ENCODE measurements around the gene CD6.

Gene CD6

DNA sequence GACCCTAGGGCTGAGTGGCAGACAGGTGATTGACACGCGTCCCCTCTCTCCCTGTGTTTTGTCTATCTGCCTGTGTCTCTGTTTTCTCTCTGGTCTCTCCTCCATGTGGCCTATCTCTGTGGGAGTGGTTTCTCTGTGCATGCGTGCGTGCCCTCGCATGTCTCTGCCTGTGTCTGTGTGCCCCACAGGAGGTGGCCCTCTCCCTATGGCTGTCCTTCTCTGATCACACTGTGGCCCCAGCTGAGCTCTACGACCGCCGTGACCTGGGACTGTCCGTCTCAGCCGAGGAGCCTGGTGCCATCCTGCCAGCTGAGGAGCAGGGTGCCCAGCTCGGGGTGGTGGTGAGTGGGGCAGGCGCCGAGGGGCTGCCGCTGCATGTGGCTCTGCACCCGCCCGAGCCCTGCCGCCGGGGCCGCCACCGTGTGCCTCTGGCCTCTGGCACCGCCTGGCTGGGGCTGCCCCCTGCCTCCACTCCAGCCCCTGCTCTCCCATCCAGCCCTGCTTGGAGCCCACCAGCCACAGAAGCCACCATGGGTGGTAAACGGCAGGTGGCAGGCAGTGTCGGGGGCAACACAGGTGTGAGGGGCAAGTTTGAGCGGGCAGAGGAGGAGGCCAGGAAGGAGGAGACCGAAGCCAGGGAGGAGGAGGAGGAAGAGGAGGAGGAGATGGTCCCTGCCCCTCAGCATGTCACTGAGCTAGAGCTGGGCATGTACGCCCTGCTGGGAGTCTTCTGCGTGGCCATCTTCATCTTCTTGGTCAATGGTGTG is 35.6 kb upstream of the CD6 start:
- DNase-seq: no peak

DNA sequence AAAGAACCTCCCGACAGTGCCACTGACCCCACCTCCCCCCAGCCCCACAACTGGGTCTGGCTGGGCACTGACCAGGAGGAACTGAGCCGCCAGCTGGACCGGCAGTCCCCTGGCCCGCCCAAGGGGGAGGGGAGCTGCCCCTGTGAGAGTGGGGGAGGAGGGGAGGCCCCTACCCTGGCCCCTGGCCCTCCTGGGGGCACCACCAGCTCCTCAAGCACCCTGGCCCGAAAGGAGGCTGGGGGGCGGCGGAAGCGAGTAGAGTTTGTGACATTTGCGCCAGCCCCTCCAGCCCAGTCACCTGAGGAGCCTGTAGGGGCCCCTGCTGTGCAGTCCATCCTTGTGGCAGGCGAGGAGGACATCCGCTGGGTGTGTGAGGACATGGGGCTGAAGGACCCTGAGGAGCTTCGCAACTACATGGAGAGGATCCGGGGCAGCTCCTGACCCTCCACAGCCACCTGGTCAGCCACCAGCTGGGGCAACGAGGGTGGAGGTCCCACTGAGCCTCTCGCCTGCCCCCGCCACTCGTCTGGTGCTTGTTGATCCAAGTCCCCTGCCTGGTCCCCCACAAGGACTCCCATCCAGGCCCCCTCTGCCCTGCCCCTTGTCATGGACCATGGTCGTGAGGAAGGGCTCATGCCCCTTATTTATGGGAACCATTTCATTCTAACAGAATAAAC is 34.9 kb upstream of the CD6 start:
- no peak for DNase-seq

DNA sequence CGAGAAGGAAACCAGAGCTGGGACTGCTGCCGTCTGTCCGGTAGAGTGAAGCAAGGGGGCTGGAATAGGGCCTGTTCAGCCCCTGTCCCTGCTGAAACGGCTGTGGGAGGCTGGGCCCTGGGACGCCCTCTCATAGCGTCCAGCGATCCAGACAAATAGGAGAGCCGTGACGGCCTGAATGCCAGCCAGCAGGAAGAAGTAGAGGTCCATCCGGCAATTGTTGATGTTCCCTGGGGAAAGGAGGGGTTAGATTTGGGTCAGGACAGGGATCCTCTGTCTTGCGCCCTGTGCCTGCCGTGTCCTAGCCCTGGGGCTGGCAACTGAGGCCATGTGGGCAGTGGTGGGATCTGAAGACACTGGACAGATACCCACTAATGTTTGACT is 34.3 kb upstream of the CD6 start:
- DNase-seq: no peak

DNA sequence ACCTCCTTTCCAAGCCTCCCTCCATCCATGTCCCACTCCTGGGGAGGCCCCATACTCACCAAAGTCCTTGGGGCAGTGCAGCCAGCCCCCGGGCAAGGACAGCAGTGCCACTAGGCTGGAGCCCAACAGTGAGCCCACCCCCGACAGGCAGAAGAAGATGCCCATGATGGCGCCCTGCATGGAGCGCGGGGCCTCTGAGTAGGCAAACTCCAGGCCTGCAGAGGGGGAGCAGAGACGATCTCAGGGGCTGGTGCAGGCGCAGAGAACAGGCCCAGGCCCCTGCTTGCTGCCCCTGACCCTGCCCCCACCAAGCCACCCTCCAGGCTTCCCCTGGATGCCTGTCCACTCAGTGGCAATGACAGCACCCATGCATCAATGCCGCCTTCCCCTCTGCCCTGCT is 33.7 kb upstream of the CD6 start:
- no peak for DNase-seq

DNA sequence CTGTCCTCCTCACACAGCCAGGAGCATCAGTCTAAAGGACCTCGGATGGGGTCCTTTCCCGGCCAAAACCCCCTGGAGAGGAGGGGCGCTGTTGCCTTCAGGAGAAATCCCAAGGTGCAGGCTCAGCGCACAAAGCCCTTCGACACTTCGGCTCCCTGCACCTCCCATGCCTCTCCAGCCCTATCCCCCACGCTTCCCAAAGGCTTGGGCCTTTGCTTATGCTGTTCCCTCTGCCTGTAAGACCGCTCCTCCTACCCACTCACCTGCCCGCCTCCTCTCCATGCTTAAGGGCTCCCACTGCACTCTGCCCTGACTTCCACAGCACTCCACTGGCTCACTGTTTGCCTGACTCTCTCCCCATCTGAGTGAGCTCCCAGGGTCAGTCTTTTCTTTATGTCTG is 33.0 kb upstream of the CD6 start:
- no peak for DNase-seq

DNA sequence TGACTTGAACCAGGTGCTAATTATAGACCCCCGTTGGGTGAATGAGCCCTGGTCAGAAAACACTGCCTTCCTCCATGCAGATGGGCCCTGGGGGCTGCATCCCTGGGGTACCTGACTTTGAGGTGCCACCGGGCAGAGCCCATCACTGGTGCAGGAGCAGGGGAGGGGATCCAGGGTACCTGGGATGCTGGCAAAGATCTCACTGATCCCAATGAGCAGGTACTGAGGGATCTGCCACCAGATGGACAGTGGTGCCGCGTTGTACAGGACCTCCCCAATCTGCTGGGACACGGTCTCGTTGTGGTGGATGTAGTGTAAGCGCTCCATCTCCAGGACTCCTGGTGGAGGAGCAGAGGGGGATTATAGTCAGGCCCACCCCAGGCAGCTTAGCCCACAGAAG is 32.2 kb upstream of the CD6 start:
- no peak for DNase-seq

DNA sequence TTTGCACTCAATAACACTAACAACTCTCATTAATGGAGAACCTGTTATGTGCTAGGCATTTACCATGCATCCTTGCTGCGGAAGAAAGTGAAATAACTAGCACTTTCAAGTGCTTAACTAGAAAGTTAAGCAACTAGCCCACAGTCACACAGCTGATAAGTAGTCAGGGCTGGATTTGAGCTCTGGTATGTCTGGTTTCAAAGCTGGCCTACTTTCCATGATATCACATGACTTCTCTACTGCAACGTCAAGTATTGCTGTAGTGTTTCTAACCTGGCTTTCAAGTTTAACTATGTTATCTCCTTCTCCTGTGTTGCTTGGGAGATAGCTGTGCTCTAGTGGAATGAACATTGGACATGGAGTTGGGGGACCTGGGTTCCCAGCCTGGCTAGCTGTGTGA is 31.6 kb upstream of the CD6 start:
- DNase-seq: no peak

DNA sequence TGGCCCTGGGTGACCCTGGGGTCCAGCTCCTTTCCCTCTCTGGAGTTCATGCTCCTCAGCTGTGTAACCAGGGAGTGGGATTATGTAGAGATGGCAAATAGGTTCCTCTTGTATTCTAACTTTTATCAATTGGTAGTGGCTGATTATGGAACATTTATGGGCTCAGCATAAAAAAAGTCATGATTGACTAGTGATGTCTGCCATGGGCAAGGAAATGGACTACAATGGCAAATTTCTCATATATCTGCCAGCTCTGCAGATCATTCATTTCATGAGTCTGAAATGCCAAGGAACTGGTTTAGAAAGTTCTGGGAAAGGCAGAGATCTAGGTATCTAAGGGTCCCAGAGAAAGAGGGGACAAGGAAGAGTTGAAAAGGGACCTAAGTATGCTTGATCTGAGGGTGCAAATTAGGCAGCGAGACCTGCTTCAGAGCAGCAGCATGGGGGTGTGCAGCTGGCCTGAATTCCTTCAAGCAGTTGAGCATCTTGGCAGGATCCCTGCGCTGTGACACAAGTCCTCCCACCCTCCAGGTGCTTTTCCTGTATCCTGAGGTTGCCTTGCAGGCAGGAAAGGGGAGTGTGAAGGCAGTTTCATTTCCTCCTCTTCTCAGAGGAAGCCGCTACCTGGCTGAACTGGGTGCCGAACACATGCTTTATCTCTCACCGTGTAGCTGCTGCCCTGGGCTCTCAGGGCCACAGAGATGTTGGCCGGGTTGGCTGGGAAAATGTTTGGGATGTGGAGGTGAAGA is 29.9 kb upstream of the CD6 start:
- DNase-seq: no peak

DNA sequence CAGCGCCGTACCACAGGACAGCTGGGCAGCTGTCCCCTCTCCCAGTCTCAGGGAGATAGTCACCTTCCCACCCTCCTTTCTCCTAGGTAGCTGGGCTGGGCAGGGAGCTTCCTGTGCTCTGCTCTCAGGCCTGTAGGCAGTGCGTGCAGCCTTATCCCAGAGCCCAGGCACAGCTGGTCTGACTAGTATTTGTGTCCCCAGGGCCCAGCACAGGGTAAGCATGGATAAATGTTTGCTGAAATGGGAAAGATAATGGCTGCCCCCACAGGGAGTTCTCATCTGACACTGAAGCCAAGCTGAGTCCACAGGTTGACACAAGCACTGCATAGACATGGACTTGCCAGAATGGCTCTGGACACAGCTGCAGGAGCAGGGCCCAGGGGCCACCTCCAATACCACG is 29.3 kb upstream of the CD6 start:
- no peak for DNase-seq

DNA sequence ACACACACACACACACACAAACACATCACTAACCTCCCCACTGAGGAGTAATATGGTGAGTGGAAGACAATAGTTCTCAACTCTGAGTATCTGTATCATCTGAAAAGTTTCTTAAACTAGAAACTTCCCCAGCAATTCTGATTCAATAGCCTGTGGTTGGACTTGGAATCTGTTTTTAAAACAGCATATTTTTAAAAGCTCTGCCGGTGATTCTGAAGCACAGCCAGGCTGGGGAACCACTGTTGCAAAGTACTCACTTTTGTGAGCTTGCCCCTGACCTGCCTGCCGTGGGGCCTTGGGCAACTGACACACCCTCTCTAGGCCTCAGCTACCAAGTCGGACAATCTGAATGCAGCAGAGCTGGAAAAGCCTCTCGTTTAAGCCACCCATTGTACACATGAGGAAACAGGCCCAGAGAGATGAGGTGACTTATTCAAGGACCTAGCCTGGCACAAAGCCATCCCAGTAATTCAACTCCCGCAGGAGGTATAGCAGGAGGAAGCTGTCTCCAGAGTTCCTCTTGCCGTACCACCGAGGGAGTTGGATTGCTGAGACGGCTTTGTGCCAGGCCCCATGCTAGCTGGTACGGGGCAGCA is 28.4 kb upstream of the CD6 start:
- DNase-seq: no peak

DNA sequence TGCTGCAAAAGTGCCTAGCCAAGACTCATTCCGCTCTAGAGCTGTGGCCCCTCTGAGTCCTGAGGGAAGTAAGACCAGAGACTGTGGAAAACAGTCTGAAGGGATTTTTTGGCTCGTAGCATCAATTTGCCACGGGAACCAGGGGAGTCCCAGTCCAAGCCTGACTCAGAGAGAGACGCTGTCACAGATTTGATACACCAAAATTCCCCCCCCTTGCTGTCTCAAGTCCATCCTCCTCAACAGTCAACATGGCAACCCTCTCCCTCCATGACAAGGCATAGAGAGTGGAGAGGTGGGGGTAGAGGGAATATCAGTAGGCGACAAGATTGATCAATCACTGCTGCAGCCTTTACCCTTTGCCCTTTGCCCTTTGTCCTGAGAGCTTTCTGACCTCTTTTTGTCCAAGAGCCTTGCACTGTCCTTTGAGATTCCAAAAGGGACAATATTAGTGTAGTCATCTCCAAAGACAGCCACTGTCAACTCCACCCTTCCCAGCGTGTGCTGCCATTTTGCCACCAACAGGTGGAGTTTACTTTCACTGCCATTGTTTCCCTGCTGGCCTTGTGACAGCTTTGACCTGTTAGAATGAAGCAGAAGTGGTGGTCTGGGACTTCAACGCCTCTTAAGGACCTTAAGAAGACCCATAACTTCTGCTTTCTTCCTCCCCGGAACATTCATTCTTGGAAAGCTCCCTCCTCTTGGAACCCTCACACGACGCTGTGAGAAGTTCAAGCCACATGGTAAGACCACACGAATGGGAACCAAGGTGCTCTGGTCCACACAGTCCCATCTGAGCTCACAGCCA is 26.8 kb upstream of the CD6 start:
- no peak for DNase-seq

DNA sequence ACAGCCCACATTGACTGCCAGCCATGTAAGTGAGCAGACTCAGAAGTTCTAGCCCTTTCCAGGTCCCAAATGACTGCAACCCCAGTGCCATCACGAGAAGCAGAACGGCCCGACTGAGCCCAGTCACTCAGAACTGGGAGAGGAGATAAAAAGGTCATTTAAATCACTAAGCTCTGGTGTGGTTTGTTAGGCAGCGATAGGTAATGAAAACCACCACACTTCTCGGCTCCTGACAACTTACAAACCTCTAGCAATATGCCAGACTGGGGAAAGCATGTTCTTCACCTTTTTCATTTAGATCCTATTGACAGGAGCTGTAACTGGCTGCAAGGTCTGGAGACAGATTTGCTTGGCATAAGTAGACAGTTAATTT is 26.2 kb upstream of the CD6 start:
- no peak for DNase-seq

DNA sequence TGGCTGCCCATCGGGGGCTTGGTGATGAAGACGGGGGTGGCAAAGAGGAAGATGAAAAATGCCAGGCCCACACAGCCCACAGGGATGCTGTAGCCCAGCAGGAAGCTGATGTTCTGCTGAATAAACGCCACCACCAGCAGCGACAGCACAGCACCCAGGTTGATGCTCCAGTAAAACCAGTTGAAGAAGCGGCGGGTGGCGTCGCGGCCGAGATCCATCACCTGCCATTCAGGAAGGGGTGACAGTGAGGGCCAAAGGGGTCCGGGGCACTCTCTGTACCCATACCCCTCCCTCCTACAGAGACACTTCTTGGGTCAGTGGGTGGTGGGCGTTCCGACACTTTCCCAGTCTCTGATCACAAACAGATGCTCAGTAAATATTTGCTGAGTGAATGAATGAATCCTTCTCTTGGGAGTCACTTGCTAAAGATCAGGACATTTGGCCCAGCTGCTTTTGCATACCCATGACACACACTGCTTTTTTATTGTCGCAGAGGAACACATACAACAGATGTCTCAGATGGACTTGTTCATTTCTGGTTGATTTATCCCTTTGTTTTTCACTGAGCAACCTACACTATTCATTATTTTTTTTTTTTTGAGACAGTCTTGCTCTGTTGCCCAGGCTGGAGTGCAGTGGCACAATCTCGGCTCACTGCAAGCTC is 24.7 kb upstream of the CD6 start:
- no peak for DNase-seq

DNA sequence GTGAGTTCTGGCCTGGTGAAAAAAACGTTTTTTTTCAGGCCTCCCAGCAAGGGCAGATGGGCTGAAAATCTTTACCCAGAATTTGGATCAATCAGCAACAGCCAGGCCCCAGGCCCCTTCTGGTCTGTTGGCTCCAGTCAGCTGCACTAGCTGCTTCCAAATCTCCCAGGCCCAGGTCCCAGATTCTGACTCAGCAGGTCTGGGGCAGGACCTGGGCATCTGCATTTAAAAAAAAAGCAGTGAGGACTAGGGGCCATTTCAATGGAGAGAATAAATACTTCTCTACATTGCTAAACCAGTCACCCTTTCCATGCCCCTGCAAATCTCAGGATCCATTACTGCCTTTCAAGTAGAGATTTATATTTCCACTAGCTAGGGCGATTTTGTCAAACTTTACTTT is 23.8 kb upstream of the CD6 start:
- DNase-seq: no peak

DNA sequence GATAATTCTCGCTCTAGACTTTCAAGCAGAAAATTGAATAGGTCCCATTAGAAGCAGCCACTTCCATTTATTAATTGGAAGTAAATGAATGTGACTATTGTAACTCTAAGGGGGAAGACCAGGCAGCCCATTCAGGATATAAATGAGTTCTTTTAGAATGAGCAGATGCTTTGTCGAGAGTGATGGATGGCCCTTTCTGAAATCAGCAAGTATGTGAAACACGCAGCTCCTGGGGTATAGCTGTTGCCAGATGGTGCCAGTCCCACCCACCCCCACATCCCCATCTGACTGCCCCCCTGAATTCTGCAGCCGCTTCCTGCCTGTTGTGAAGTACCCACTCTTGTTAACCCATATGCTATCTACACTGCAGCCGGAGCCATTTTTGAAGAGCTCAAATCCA is 23.2 kb upstream of the CD6 start:
- DNase-seq: no peak

DNA sequence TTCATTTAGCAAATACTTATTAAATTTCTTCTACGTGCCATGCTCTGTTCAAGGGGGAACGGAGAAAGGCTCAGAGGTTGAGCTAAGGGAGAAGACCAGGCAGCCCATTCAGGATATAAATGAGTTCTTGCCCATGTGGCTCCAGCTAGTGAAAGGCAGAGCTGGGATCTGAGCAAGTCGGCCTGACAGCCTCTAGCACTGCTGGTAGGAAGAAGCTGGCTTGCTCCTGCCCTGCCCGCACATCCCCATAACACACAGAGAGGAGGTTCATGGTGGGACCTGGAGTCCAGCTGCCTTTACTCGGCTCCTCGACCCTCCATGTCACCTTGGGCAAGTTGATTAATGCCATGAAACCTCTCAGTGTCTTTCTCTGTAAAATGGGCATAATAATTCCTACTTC is 21.5 kb upstream of the CD6 start:
- no peak for DNase-seq

DNA sequence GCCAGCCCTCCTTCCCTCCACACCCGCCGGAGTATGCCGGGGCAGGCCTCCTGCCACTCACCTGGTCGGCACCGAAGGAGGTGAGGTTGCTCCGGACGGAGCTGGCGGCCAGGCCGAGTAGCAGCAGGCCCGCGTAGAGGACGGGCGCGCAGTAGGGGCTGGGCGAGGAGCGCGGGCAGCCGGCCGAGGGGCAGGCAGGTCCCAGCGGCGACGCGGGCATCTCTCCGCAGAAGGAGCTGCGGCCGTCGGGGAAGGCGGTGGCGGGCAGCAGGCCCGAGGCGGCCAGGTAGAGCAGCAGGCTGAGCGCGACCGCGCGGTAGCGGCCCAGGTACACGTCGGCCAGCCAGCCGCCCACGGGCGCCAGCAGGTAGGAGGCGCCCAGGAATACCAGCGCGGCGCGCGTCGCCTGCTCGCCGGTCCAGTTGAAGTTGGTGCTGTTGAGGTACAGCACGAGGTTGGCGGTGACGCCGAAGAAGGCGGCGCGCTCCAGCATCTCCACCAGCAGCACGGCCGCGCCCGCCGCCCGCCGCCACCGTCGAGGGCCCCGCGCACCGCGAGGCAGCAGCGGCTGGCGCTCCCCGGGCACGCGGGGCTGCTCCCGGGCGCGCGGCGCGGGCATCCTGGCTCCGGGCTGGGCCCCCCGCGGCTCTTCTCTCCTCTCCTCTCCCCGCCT is 20.4 kb upstream of the CD6 start:
- peak; percentile 20 to 35 for DNase-seq

DNA sequence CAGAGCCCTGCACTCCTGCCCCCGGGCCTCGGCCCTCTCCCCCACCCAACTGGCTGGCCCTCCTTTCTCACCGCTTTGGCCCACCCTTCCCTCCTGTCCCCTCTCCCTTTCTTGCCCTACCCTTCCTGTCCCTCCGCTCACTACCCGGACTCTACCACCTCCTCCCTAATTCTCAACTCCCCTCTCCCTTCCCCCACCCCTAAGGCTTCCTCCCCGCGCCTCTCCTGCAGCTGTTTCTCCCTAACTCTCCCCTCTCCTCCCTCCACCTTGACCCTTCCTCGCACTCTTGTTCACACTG is 19.9 kb upstream of the CD6 start:
- DNase-seq: no peak

DNA sequence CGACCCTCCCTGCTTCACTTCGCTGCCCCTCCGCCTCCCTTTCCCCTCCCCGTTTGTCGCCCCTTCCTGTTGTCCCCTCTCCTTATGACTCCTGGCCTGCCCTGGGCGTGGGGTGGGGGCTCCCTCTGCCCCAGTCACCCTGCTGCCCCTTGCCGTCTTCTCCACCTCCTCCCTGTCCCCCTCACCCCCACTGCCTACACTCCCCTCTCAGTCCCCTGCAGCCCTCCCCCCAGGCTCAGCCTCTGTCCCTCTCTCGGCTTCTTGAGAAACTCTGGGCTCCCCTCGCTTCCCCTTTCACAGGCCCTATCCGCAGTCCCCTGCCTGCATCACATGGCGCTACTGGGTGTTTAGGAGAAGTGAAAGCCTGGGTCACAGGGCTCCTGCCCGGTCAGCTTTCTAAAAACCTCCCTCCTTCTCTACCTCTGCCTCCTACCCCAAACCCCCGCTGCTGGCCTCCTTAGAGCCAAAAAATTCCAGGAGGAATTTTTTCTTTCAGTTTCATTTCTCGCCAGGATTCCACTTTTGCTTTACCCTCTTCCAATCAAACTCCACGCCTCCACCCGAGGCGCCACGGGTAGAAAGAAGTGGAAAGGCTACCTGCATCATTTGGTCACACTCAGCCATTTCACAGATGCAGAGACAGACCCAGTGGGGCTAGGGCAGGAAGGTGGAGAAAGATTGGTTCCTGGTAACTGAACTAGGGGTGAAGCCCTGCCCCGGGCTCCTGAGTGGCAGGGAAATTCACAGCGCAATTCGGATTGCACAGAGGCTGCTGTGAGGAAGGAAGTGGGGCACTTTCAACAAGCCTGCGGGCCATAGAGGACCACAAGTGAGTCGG is 19.4 kb upstream of the CD6 start, which contains the start of gene SLC15A3:
Gene SLC15A3 (minus strand): TSS at position 273 of the 838 bp plus-strand sequence. CDS start 625 bp downstream, outside the sequence.
- DNase-seq: peak; percentile 48 to 87

DNA sequence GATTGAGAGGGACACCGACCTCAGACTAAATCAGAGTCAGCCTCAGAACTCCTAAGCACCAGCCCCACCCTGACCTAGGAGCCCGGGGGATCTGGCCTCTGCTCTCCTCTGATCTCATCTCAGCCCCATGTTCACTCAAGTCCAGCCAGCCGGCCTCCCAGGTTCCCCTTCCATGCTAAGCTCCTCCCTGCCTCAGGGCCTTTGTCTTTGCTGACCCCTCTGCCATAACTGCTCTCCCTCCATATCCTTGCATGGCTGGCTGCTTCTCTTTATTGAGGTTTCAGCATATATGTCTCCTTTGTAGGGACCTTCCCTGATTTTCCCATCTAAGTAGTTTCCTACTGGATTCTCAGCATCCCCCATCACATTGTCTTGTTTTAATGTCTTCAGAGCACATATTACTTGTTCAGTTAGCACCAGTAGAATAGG is 18.7 kb upstream of the CD6 start:
- DNase-seq: no peak

DNA sequence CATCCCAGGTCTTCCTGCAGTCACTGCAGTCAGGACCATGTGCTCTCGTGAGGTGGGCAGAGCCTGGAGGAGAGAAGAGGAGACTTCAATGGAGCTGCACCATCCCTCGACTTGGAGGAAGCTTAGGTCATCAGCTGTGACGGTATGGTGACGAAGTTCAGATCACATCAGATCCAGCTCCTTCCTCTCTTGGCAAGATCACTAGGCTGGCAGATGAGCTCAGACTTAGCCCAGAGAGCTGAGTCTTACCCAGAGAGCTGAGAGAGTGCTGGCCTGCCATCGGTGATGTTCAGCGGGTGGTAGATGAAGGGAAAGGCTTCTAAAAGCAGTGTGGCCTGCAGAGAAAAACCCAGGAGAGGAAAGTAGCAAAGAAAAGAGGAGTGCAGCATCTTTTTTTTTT is 17.7 kb upstream of the CD6 start:
- peak in 1 of 2 donors; percentile 74 for DNase-seq

All from CD4-positive, alpha-beta T cell treated with Interleukin-1 beta for 1 hour (primary cell).